ENCODE measurements around the gene LRP1.

The LRP1 gene

GRCh38 chr12:57192920-57193319, 64.6 kb downstream of the LRP1 start:
- no peaks in the 10 kb centered on the region; the same call in 1 of the 2 replicates for H3K36me3 ChIP-seq (ENCODE audit: insufficient read depth, low read length)
- no peak overlapping the region for H3K4me2 ChIP-seq (ENCODE audit: low read depth, low read length, poor library complexity, severe bottlenecking)
- no peaks in the 10 kb centered on the region for H3K27me3 ChIP-seq (ENCODE audit: insufficient read depth, low read length, poor library complexity, severe bottlenecking)
- H3K9me3 ChIP-seq (ENCODE audit: insufficient read depth, low read depth, low read length), result no peaks in the 10 kb centered on the region
- H2AFZ ChIP-seq (ENCODE audit: low read length), result no peak overlapping the region
- H3K9me2 ChIP-seq (replicated peaks; ENCODE audit: low read depth, low read length), result no peaks in the 10 kb centered on the region
- no peak overlapping the region for H3K4me3 ChIP-seq (ENCODE audit: low read length, poor library complexity, severe bottlenecking)
- no peak overlapping the region for H3K9ac ChIP-seq (ENCODE audit: low read depth, low read length, poor library complexity, severe bottlenecking)
- no peaks in the 10 kb centered on the region for H4K20me1 ChIP-seq (ENCODE audit: insufficient read depth, low read length, poor library complexity, severe bottlenecking)
- H3F3A ChIP-seq (ENCODE audit: low read depth), result no peaks in the 10 kb centered on the region
- H3K79me2 ChIP-seq (ENCODE audit: insufficient read depth, low read length), result no peaks in the 10 kb centered on the region
- no peak for TF ChIP-seq CTCF (conservative IDR thresholded peaks at IDR 0.05; ENCODE audit: low read length)
- TF ChIP-seq EZH2phosphoT487 (IDR thresholded peaks at IDR 0.05; ENCODE audit: borderline replicate concordance), result no peak
- peaks cover 17% of the 10 kb centered on the region for H3K4me1 ChIP-seq (ENCODE audit: insufficient read depth, low read length, poor library complexity, severe bottlenecking)

GRCh38 chr12:57193706-57194245, 65.5 kb downstream of the LRP1 start:
- no peaks in the 10 kb centered on the region; the same call in 1 of the 2 replicates for H3K36me3 ChIP-seq (ENCODE audit: insufficient read depth, low read length)
- no peak for TF ChIP-seq CTCF (conservative IDR thresholded peaks at IDR 0.05; ENCODE audit: low read length)
- no peak for TF ChIP-seq EZH2phosphoT487 (IDR thresholded peaks at IDR 0.05; ENCODE audit: borderline replicate concordance)
- H3K9me3 ChIP-seq (ENCODE audit: insufficient read depth, low read depth, low read length), result no peaks in the 10 kb centered on the region
- no peaks in the 10 kb centered on the region for H3K27me3 ChIP-seq (ENCODE audit: insufficient read depth, low read length, poor library complexity, severe bottlenecking)
- no peak overlapping the region for H3K4me3 ChIP-seq (ENCODE audit: low read length, poor library complexity, severe bottlenecking)
- no peak overlapping the region for H2AFZ ChIP-seq (ENCODE audit: low read length)
- H3K9me2 ChIP-seq (replicated peaks; ENCODE audit: low read depth, low read length), result no peaks in the 10 kb centered on the region
- H4K20me1 ChIP-seq (ENCODE audit: insufficient read depth, low read length, poor library complexity, severe bottlenecking), result no peaks in the 10 kb centered on the region
- H3K4me2 ChIP-seq (ENCODE audit: low read depth, low read length, poor library complexity, severe bottlenecking), result no peak overlapping the region
- peaks cover 17% of the 10 kb centered on the region for H3K4me1 ChIP-seq (ENCODE audit: insufficient read depth, low read length, poor library complexity, severe bottlenecking)
- no peak overlapping the region for H3K9ac ChIP-seq (ENCODE audit: low read depth, low read length, poor library complexity, severe bottlenecking)
- H3K79me2 ChIP-seq (ENCODE audit: insufficient read depth, low read length), result no peaks in the 10 kb centered on the region
- H3F3A ChIP-seq (ENCODE audit: low read depth), result no peaks in the 10 kb centered on the region

GRCh38 chr12:57194253-57194652, 66.0 kb downstream of the LRP1 start:
- H3K4me3 ChIP-seq (ENCODE audit: low read length, poor library complexity, severe bottlenecking), result no peak overlapping the region
- peaks cover 17% of the 10 kb centered on the region for H3K4me1 ChIP-seq (ENCODE audit: insufficient read depth, low read length, poor library complexity, severe bottlenecking)
- no peaks in the 10 kb centered on the region for H3F3A ChIP-seq (ENCODE audit: low read depth)
- TF ChIP-seq CTCF (conservative IDR thresholded peaks at IDR 0.05; ENCODE audit: low read length), result no peak
- no peak for TF ChIP-seq EZH2phosphoT487 (IDR thresholded peaks at IDR 0.05; ENCODE audit: borderline replicate concordance)
- H3K79me2 ChIP-seq (ENCODE audit: insufficient read depth, low read length), result no peaks in the 10 kb centered on the region
- H3K36me3 ChIP-seq (ENCODE audit: insufficient read depth, low read length), result no peaks in the 10 kb centered on the region; the same call in 1 of the 2 replicates
- no peak overlapping the region for H2AFZ ChIP-seq (ENCODE audit: low read length)
- no peak overlapping the region for H3K4me2 ChIP-seq (ENCODE audit: low read depth, low read length, poor library complexity, severe bottlenecking)
- no peaks in the 10 kb centered on the region for H4K20me1 ChIP-seq (ENCODE audit: insufficient read depth, low read length, poor library complexity, severe bottlenecking)
- H3K9ac ChIP-seq (ENCODE audit: low read depth, low read length, poor library complexity, severe bottlenecking), result no peak overlapping the region
- H3K27me3 ChIP-seq (ENCODE audit: insufficient read depth, low read length, poor library complexity, severe bottlenecking), result no peaks in the 10 kb centered on the region
- no peaks in the 10 kb centered on the region for H3K9me2 ChIP-seq (replicated peaks; ENCODE audit: low read depth, low read length)
- H3K9me3 ChIP-seq (ENCODE audit: insufficient read depth, low read depth, low read length), result no peaks in the 10 kb centered on the region

Data from Loucy (cell line).